Pancreas (tissue), 10 donors: ENCODE results near the gene DNAJC24. TPM values are rescaled to one million over a fixed set of nuclear protein-coding genes. Genes with fewer than 3 reads are reported as not detected.
"Not testable (repeated sequence)": the region's sequence is repeated elsewhere in the genome, so short reads cannot be mapped to it uniquely, and the experiment has no call there.

Experiments
- ATAC-seq, 4 donors: fragments of 200-7000 bp; cut with Tn5 transposase; one replicate each; pipeline versions ENCODE4 v1.8.0 to v1.9.1; 2020; ENCODE audit warnings: mild to moderate bottlenecking in 4 of 4, moderate library complexity in 4 of 4
- DNase-seq, 6 donors: peaks; one replicate each; pipeline ENCODE4 v3.0.0-alpha.2; 2020
- FAIRE-seq: peaks from 2 replicates; lab custom pipeline; 2012; peaks lifted over from hg19 to GRCh38; lab: Jason Lieb, UNC
- H3K27ac ChIP-seq, 4 donors: fragments of 200-600 bp; sonication (generic); 1 replicate in 3 of 4; 2 replicates in 1 of 4; pipeline versions ENCODE4 v1.5.0 to v1.8.0; 2020
- H3K27me3 ChIP-seq, 4 donors: fragments of 200-600 bp; one replicate each; pipeline ENCODE4 v1.8.0; 2021
- H3K36me3 ChIP-seq, 3 donors: fragments of 200-600 bp; sonication (generic) in 1 of 3; one replicate each; pipeline versions ENCODE4 v1.5.0 to v1.8.0; 2020 to 2021
- H3K4me1 ChIP-seq, 3 donors: fragments of 200-600 bp; one replicate each; pipeline ENCODE4 v1.8.0; 2021
- H3K4me3 ChIP-seq, 4 donors: fragments of 200-600 bp; sonication (generic) in 2 of 4; one replicate each; pipeline versions ENCODE4 v1.5.0 to v1.8.0; 2020 to 2021
- H3K9me3 ChIP-seq, 4 donors: fragments of 200-600 bp; one replicate each; pipeline ENCODE4 v1.8.0; 2021
- WGBS, 2 donors: extraction: QIAGEN DNeasy Blood & Tissue Kit; methylation state at CpG; one replicate each; pipeline ENCODE4 v1.1.7; 2013; 5-methylcytosine and 5-hydroxymethylcytosine counted together
- intact Hi-C, 3 donors: fragments of 100-400 bp; cut with DNase I; formaldehyde crosslinking; loops; one replicate each; pipeline versions ENCODE4 v1.11.1 to v1.14.2; 2022
- polyA plus RNA-seq, 2 donors: library from polyadenylated mRNA; stranded (reverse); fragments of 200-250 nt; gene quantifications; one replicate each; pipeline ENCODE4 v1.2.3, GENCODE V29; 2013
- total RNA-seq, 6 donors: library from RNA; stranded (reverse); fragmentation: NEBNext Ultra II Directional in 4 of 6; extraction: Animal tissue kit (Norgen Biotek cat#: 25700) in 4 of 6; gene quantifications; one replicate each; pipeline versions ENCODE4 v1.2.1 to v1.2.4, GENCODE V29; 2021 to 2023
- TF ChIP-seq, protein P1 (sequence below), 4 donors: fragments of 200-600 bp; sonication (generic) in 3 of 4; IDR thresholded peaks; one replicate each; pipeline versions ENCODE4 v1.5.0 to v1.8.0; 2021; ENCODE audit warnings: antibody characterized with exemption in 4 of 4
- donor health status: healthy with polysubstance abuse.
- donor health status: DM: no; HTN: no; CAD: no; lungs with moderate emphysema.
- donor health status: DM: no; HTN: no; CAD: no.
- donor health status: control.
- donor health status: control.
- donor health status: Bipolar disorder and iron deficiency.
- donor health status: DM: yes; HTN: yes; CAD: no.
- donor health status: DM: no; HTN: no; CAD: no.
- donor health status: DM: no; HTN: no; CAD: no.
- donor health status: DM: yes; HTN: yes; CAD: no.

The DNAJC24 gene, protein sequence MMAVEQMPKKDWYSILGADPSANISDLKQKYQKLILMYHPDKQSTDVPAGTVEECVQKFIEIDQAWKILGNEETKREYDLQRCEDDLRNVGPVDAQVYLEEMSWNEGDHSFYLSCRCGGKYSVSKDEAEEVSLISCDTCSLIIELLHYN
- total RNA-seq: 10 to 100 TPM in 2 of 6 donors, 1 to 10 TPM in 4; 7.0 to 10.7 (median 9.1) TPM
- polyA plus RNA-seq: 1 to 10 TPM; 2.8 to 8.5 TPM

DNA sequence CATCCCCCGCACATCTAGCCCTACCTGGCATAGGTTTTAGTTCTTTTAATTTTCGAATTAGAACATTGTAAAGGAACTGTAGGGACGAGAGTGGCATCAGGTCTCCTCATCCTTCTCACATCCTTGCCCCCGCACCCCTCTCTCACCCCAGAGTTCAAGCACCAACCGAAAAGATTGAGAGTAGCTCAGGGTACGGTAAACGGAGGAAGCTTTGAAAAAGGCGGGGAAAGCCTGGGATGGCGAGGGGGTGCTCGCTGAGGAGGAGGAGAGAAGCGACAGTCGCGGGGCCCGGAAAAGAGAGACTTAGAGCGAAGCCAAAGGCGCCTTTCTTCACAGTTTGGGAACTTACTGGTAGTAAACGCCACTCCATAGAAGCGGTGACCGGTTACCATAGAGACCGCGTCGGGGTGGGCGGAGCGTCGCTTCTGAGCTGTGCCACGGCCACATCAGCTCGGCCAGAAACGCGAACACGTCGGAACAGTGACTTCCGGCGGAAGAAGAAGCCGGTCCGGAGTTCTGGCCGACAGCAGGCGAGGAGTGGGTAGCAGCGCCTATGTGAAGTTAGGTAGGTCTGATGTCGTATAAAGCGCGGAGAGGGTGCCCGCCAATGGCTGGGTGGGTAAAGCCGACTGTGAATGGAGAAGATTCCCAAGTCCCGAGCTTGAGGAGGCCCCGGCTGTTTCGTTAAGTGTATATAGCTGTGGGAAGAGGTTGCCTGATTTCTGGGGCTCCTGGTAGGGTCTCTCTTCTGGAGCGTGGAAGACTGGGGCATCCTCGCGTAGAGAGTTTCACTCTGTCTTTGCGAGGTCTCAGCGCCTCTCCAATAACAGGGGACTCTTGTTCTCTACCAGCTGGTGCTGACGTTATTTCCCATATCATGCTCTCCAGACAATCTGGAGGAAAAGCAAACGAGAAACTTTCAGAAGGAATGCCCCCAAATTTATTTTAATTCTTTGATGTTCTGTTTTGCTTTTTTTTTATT lies at the start of gene DNAJC24, which contains the start of gene DCDC1:
Gene DNAJC24, plus strand, starts transcription at position 513 of the 982 bp plus-strand sequence. CDS start 889 bp downstream, outside the sequence.
Gene DCDC1, minus strand, starts transcription at position 392 of the 982 bp plus-strand sequence. CDS start 41,459 bp downstream, outside the sequence.
- DNase-seq (peak; percentile 88 to 97 (median 94)), ATAC-seq (peak; percentile 100), FAIRE-seq (no peak)
- TF ChIP-seq, protein P1, sequence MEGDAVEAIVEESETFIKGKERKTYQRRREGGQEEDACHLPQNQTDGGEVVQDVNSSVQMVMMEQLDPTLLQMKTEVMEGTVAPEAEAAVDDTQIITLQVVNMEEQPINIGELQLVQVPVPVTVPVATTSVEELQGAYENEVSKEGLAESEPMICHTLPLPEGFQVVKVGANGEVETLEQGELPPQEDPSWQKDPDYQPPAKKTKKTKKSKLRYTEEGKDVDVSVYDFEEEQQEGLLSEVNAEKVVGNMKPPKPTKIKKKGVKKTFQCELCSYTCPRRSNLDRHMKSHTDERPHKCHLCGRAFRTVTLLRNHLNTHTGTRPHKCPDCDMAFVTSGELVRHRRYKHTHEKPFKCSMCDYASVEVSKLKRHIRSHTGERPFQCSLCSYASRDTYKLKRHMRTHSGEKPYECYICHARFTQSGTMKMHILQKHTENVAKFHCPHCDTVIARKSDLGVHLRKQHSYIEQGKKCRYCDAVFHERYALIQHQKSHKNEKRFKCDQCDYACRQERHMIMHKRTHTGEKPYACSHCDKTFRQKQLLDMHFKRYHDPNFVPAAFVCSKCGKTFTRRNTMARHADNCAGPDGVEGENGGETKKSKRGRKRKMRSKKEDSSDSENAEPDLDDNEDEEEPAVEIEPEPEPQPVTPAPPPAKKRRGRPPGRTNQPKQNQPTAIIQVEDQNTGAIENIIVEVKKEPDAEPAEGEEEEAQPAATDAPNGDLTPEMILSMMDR (IDR thresholded peaks at IDR 0.05): no peak
- Histone ChIP-seq H3K4me1 (peaks cover 0 to 12% (median 7%) of the 10 kb centered on the region in 3 donors), H3K27ac (peak within 1 kb of the TSS; percentile 51 to 76 (median 68)), H3K36me3 (no peaks in the 10 kb centered on the region), H3K27me3 (no peaks in the 10 kb centered on the region), H3K4me3 (peak within 1 kb of the TSS; percentile 49 to 88 (median 73)), H3K9me3 (no peaks in the 10 kb centered on the region)
- intact Hi-C loops: no loop called here
- WGBS, 2 donors: 0 to 1% methylated on average over 53 of the region's 53 CpGs

DNA sequence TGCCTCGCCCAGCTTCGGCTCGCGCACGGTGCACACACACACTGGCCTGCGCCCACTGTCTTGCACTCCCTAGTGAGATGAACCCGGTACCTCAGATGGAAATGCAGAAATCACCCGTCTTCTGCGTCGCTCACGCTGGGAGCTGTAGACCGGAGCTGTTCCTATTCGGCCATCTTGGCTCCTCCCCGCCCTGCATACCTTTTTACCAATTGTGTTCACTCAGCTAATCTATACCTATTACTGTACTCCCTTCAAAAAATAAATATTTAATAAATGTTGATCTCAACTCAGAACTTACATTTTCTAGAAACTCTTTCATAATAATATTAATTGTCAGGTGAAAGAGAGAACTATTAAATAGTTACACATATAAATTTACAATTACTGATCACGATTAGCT lies 48.2 kb upstream of the DNAJC24 start:
- 91 to 93% methylated on average over 15 of the region's 15 CpGs for WGBS, 2 donors
- H3K27me3 ChIP-seq, ATAC-seq, H3K36me3 ChIP-seq, H3K4me3 ChIP-seq, H3K4me1 ChIP-seq, DNase-seq, H3K9me3 ChIP-seq, FAIRE-seq, intact Hi-C loops, H3K27ac ChIP-seq: not testable (repeated sequence)

DNA sequence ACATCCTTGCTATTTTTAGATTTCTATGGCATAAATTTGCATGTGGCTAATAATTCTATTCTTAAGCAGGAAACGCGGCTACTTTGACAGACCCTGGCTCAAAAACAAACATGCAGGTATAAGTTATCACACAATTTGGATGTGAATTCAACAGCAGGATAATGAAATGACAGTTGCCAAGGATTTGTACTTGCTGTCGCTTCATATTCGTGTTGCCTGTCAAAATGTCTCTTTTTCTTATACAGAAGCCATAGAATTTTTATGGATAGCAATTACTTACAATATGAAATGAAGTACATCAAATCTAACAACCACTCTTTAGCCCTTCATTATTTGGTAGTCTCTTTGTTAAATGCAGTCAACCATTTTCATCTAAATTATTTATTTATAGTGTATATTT lies 46.5 kb upstream of the DNAJC24 start:
- Histone ChIP-seq H3K27me3 (no peaks in the 10 kb centered on the region), H3K9me3 (no peaks in the 10 kb centered on the region), H3K4me1 (no peaks in the 10 kb centered on the region), H3K4me3 (no peak overlapping the region), H3K36me3 (no peaks in the 10 kb centered on the region), H3K27ac (no peak overlapping the region)
- intact Hi-C loops: no loop called here
- TF ChIP-seq, protein P1 (IDR thresholded peaks at IDR 0.05): no peak
- no peak for ATAC-seq
- FAIRE-seq: no peak
- 72 to 81% methylated on average over 4 of the region's 4 CpGs for WGBS, 2 donors
- no peak for DNase-seq

DNA sequence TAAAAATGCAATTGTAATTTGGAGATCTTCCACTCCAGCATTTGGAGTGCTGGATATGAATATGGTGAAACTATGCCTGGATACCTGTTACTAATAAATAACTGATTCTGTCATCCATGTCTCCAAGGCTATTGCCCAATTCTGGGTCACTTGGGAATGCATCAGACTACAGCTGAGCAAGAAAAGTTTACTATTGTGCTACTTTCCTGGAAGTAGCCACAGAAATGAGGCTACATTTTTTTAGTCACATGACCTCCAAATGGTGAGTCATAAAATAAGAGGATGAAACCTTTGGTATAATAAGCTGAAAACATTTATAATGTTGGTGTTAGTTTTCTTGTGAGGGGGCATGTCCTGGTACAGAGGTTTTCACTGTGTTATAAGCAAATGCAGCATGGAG lies 44.5 kb upstream of the DNAJC24 start:
- intact Hi-C loops: no loop called here
- ATAC-seq (peak in 1 of 4 donors; percentile 35), DNase-seq (no peak), FAIRE-seq (no peak)
- no peaks in the 10 kb centered on the region for H3K9me3 ChIP-seq
- no peaks in the 10 kb centered on the region for H3K4me1 ChIP-seq
- H3K36me3 ChIP-seq: no peaks in the 10 kb centered on the region
- H3K4me3 ChIP-seq: no peak overlapping the region
- H3K27ac ChIP-seq: no peak overlapping the region
- TF ChIP-seq, protein P1 (IDR thresholded peaks at IDR 0.05): no peak
- no peaks in the 10 kb centered on the region for H3K27me3 ChIP-seq

DNA sequence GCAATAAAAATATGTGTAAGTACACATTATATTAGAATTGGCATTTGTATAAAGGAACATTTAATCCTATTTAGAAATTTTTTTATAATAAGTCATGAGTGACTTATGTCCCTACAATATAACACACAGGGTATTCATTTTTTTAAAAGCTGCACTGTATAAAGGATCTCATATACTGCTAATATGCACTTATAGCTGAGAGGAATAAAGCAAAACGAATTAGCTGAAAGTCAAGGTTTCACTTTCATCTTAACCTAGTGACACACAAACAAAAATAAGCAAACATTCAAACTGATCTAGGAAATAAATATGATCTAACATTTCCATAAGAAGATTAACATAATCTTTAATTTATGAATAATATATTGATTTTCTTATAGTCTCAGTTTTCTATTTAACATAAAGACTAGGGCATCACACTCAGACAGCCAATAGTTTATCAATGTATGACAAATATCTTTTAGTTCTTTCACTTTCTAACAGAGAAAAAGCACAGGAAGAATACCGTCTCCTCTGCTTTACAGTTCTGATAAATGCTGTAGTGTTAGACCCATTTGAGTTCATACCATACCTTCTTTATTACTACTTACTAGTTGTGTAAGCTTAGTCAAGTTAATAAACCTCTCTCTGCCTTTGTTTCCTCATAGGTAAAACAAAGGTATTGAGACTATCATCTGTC lies 43.1 kb upstream of the DNAJC24 start:
- no peaks in the 10 kb centered on the region for H3K9me3 ChIP-seq
- 58 to 69% methylated on average over 2 of the region's 2 CpGs for WGBS, 2 donors
- DNase-seq: no peak
- FAIRE-seq: no peak
- no peak overlapping the region for H3K27ac ChIP-seq
- H3K4me1 ChIP-seq: no peaks in the 10 kb centered on the region
- no peak for ATAC-seq
- no peaks in the 10 kb centered on the region for H3K36me3 ChIP-seq
- no peak overlapping the region for H3K4me3 ChIP-seq
- H3K27me3 ChIP-seq: no peaks in the 10 kb centered on the region
- intact Hi-C loops: no loop called here
- TF ChIP-seq, protein P1 (IDR thresholded peaks at IDR 0.05): no peak
